T-helper 2 cell treated with Interferon-gamma antibody and Interleukin-4, amounts not matched to agents 100 ng/mL and 5 ng/mL, for 36 hours (primary cell): Measurements from ENCODE around the gene SH3BP2. TPM values are rescaled to one million over a fixed set of nuclear protein-coding genes. Genes with fewer than 3 reads are reported as not detected.

Experiments used
- intact Hi-C: fragments of 100-400 bp; cut with micrococcal nuclease; formaldehyde crosslinking; loops from one replicate; pipeline ENCODE4 v1.15.1; 2023
- total RNA-seq: library from RNA; stranded (reverse); gene quantifications from 2 replicates; pipeline ENCODE4 v1.2.3, GENCODE V29; 2022

The SH3BP2 gene
- total RNA-seq, 1 donor from 2014 or later: 76.0 TPM

- intact Hi-C loops: no loop called here
Measured at GRCh38 chr4:2868877-2869487, 76.1 kb downstream of the SH3BP2 start.

DNA sequence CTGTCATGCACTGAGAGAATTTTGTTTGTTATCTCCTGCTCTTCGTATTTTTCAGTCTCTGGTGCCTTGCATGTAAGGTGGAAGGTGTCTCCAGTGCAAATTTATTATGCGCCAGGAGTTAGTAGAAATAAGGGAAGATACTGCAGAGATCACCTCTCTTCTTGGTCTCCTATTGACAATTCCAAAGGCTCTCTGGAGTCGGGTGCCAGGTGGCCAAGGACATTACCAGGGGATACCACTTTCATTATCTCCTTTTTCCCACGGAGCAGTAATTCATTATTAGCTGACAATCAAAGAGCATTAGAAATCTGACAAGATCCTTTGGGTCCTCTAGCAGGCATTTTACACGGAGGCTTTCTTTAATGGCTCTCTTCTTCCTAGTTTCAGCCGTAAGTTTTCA is 76.8 kb downstream of the SH3BP2 start:
- intact Hi-C loops: no loop called here

- intact Hi-C loops: no loop called here
Measured at GRCh38 chr4:2870082-2870481, 77.2 kb downstream of the SH3BP2 start.

DNA sequence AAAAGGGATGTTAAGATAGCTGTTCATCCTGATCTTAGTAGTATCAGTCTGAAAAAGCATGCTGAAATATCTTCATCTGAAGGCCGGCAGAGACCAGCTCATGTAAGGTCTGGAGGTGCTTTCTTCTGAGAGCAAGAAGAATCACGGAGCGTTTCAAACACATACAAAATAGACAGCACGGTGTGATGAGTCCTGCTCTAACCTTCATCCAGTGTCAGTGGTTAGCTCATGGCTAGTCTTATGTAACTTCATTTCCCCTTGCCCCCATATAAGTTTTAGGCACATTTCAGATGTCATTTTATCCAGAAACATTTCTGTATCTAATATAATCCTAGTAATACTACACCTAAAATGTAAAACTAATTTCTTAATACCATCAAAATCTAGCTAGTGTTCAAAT is 78.6 kb downstream of the SH3BP2 start:
- intact Hi-C loops: no loop called here

DNA sequence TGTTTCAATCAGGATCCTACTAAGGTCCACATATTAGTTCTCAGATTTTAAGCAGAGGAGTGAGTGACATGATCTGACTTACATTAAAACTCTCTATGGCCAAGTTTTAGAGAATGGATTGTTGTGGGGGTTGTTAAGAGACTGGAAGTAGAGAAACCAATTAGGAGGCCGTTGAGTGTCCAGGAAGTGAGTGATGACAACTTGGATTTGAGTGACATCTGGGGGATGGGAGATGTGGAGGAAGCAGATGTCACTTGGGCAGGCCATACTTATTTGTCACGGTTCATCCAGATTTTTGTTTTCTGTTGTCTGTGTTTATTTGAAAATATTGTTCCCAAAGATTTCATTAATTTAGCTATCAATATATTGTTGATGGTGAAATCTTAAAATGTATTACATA is 79.0 kb downstream of the SH3BP2 start:
- intact Hi-C loops: no loop called here

- intact Hi-C loops: no loop called here
Measured at GRCh38 chr4:2873329-2873728, 80.4 kb downstream of the SH3BP2 start.

- intact Hi-C loops: no loop called here
Measured at GRCh38 chr4:2874861-2875260, 82.0 kb downstream of the SH3BP2 start.

- intact Hi-C loops: no loop called here
Measured at GRCh38 chr4:2875556-2875955, 82.7 kb downstream of the SH3BP2 start.

DNA sequence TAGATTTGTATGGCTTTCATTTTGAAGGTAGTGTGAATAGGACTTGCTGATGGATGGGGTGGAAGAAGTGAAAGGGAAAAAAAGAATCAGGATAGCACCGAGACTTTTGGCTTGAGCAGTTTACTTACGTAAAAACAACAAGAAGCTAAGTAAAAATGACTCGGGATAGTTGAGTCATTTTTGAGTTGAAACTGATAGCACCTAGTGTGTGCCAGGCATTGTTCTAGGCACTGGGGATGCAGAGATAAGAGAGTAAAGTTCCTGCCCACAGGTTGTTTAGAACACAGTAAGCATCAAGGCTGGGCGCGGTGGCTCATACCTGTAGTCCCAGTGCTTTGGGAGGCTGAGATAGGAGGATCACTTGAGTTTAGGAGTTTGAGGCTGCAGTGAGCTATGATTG is 85.5 kb downstream of the SH3BP2 start:
- intact Hi-C loops: no loop called here

DNA sequence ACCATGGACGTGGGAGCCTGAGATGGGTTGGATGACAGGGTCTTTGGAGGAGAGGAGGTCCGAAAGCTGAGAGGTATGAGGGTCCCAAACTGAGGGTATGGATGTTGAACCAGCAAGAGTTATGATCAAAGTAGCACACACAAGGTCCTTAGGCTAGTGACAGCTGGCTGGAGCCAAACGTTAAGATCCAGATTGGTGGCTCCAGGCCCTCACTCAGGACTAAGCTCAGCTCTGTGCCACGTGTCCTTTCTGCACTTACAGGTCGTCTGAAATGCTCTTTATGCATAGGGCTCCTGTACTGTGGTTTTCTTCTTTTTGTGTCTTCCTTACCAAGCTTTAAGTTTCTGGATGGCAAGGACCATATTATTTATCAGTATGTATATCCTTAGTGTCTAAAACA is 86.1 kb downstream of the SH3BP2 start:
- intact Hi-C loops: no loop called here

DNA sequence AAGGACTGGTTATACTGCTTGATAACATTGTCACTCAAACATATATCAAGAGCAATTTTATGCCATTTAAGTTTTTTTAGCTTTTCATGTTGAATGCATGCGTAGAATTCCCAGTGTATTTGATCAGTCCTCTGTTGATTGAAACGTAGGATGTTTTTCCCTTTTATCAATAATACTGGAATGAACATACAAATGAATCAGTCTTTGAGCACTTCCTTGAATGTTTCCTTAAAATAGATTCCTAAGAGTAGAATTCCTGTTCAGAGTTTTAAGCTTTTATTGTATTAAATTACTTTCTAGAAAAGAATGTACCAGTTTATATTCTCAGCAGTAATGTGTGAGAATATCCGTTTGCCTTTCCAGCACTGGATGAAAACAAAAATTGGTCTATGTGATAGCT is 88.5 kb downstream of the SH3BP2 start:
- intact Hi-C loops: no loop called here

DNA sequence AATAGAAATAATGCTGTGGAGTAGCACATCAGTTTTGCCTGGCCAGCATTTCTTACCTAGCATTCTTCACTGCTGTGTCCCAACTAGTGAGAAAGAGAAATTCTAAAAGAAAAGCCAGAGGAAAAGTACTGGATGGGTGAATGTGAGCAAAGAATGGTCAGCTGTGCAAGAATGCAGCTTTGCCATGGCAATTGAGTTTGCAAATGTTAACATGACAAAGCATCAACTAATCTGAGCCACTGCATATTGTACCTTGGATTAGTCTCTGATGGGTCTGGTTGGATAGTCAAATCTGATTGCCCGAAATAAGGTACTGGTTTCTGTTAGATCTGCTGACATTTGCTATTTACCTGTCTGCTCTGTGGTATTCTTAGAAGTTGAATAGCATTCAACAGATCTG is 89.5 kb downstream of the SH3BP2 start:
- intact Hi-C loops: no loop called here

DNA sequence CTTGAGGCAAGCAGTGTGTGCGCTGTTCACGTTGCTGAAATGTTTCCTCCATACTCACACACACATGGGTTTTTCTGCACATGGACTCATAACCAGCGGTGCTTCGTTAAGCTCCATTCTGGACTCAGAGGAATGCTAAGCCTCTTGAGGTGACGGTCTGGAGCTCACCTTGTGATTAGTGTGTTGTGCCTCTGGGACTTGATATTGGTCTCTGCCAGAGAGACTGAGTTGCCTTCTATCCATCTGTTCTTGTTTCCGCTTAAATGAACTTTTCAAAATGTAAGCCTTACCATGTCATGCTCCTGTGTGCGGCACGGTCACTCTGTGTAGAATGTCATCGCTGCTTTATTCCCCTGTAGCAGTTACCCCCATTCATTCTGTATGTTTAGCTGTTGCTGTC is 93.3 kb downstream of the SH3BP2 start:
- intact Hi-C loops: no loop called here

DNA sequence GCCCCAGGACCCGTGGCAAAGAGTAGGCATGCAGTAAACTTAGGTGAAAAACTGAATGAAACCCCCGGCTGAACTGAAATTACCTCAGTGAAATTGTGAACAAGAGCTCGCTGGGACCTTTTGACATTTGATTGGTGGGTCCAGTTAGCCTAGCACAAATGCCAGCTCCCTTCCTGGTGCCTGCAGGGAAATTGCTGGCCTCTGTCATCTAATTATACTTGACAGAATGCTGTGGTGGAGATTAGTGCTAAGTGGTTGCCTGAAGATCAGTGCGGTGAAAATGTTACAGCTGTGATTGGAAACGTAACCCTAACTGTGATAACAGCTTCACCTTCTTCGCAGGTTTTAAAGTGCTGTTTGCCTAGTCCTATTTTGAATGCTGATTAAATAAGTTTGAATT is 93.7 kb downstream of the SH3BP2 start:
- intact Hi-C loops: no loop called here

GRCh38 chr4:2887343-2887742 is 94.5 kb downstream of the SH3BP2 start:
- intact Hi-C loops: no loop called here

- intact Hi-C loops: no loop called here
Measured at GRCh38 chr4:2888886-2889285, 96.0 kb downstream of the SH3BP2 start.

Other genes starting within 250 kb of the SH3BP2 start
- 47.0 and 47.2 TPM in 2 replicates for gene TNIP2, start 36.7 kb upstream of the SH3BP2 start, total RNA-seq
- 250 and 254 TPM in 2 replicates for gene ADD1, start 50.8 kb downstream of the SH3BP2 start, total RNA-seq
- gene NOP14, start 170.3 kb downstream of the SH3BP2 start, total RNA-seq: 62.1 and 64.6 TPM in 2 replicates
- 3.5 TPM in 2 replicates for gene GRK4, start 170.5 kb downstream of the SH3BP2 start, total RNA-seq